Measurements from ENCODE around the gene MGLL.
A peak's percentile ranks its signal among the peaks of the same experiment; 100 is the strongest.

Gene MGLL

DNA sequence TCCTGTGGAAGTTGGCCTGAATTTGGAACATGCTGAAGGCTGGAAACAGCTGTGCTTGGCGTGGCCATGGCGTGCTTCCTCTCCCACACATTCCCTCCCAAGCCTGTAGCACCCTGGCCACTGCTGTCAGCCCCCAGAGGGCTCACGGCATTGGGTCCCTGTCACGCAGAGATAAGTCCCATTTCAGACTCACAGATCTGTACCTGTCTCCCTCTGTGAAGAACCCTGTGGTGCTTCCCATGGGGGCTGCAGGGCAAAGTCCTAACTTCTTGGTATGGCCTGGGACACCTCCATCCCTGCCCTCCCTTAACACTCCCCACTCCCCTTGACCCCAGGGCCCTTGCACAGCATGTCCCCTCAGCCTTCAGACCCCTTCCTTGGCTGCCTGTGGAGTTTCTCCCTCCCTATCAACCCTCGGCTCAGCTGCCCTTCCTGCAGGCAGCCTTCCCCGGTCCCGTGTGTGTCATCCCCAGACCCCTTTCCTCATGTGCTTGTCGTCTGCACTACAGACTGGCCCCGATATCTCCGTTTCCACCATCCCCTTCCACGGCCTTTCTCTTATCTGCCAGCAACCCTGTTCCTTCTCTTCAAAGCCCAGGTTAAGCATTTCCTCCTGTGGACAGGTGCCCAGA is 120.9 kb downstream of the MGLL start:
- no peak for DNase-seq

DNA sequence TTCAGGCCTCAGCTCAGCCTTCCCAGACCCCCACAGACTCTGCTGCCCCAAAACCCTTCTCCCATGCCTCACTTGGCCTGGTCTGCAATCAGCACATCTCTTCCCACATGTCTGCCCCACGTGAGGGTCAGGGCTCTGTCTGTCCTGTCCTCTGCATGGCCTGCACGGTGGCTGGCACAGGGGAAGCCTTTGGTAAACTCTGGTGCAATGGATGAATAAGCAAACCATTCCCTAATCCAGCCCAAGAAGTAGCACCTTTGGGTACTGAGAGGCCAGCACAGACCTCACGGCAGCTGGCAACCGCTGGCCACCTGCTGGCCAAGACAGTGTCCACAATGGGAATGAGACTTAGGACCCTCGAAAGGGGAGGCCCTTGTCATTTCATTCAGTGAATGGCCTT is 121.9 kb downstream of the MGLL start:
- peak; percentile 39 for DNase-seq

DNA sequence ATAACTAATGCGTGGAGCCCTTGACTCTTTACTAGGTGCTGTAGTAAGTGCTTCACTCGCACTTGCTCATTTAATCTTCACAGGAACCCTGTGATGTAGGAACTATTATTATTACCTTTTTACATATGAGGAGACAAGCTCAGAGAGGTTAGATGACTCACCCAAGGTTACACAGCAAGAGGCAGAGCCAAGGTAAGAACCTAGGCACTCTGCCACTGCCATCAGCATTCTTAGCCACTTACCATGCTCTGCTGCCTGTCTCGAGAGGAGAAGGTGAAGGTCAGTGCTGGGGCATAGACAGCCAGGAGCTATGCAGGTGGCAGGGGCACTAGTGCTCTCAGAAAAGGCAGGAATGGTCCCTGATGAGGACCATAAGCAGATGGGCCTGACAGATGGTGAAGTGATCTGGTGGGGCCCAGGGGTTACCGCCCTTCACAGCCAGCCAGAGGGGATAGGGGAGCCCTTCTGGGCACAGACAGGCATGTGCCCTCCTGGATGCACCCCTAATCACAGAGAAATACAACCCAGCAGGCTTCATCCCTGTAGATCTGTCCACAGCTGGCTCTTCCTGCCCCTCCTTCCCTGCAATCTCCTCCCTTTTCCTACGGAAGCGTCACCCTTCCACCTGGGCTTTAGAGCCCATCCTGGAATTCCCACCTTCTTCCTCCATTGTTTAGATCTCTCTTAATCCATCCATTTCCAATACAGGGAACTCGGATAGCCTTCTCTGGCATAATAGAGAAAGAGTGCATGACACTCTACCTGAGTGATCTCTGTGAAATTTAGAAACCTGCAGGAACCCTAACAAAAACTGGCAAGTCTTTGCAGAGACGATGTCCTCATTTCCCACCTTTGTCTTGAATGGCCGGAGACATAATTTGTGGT is 122.7 kb downstream of the MGLL start:
- DNase-seq, result peak; percentile 88

DNA sequence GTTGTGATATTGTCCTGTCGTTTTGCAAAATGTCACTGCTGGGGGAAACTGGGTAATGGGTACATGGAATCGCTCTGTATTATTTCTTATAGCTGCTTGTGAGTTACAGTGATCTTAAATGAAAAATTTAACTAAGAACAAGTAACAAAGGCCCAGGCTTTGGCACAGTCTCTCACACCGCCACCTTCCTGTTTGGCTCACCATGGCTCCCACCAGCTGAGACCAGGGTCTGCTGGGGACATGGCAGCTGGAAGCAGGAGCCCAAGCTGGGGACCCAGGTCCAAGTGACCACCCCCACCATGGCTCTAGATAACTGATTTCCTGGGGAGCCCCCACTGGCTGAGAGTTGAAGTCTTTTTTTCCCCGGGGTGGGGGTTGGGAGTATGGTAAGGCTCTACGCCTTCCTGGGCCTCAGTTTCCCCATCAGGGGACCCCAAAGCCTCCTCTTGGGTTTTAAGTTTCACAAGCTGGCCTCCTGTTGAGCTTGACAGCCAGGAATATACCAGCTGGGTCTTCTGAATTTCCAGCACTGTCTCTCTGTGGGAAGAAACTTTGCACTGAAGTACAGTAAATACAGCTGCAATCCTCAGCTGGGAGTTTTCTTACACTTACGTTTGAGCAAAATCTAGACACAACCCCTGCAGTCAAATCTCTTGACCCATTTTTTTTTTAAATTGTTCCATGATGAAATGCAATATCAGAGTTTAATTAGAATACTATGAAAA is 123.5 kb downstream of the MGLL start:
- no peak for DNase-seq

DNA sequence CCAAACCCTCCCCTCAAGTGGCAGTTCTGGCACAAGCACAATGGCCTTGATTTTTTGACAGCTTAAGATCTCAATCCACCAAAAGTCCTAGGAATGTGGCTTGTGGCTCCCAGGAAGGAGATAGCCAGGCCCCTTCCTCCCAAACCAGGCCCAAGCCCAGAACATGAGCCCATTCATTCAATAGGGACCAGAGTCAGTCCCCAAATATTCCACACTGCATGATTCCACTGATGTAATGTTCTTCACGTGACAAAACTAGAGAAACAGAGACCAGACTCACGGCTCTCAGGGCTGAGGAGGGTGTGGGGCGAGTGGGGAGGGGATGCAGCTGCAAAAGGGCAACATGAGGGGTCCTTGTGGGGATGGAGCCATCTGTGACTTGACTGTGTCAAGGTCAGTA is 124.0 kb downstream of the MGLL start:
- DNase-seq, result no peak

DNA sequence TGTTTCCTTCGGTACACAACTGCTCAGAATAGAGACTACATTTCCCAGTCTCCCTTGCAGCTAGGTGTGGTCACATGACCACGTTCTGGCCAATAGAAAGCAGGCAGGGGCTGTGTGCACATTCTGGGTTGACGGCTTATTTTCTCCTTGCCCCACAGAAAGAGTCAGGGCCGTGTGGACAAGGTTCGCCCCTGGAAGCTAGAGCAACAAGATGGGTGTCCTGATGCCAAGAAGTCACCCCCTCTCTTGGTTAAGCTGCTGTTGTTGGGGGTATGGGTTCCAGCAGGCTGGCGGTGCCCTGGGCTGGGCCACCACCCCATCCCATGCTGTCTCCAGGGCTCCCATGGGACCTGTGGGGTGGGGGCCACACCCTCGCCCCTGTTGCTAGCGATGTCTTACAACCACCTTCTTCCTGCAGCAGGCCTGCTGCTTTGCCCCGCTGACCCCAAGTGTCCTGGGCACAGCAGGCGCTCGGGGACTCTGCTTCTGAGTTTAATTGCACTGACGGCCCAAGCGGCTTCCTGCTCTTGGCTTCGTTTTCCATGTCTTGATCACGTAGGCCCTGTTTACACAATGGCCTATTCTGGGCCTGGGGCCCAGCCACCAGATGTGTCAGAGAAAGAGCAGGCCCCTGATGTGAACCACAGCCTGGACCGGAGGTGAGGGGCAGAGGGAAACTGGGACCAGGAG is 124.6 kb downstream of the MGLL start:
- DNase-seq, result peak; percentile 94

DNA sequence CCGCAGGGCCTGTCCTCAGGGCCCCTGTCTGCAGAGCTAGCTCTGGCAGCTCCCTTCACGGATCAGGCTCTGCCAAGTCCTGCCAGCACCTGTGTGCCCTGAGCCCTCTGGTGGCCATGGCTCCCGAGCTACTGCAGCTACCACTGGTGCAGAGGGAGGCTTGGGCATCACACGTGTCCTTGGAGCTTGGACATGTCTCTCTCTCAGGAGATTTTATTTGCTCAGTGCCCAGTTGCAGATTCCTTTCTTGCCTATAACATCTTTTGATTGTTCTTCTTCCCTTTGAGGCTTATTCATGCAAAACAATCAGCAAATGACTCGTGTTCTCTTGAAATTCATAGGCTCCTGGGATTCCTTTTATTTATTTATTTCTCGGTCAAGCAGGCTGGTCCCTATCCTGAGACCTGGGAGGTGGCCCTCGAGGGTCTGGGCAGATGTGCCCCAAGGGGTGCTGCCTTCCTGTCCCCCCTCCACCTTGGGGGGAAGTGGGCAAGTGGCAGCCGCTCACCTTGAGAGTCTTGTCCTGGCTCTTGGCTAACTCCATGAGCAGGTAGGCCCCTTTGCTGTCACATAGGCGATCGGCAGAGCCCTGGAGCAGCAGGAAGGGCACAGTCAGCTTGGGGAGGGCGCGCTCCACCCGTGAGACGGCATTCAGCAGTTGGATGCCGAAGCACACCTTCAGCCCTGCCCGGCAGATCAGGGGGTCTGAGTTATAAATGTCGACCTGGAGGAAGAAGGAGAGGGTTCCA is 127.7 kb downstream of the MGLL start:
- DNase-seq, result peak; percentile 69

DNA sequence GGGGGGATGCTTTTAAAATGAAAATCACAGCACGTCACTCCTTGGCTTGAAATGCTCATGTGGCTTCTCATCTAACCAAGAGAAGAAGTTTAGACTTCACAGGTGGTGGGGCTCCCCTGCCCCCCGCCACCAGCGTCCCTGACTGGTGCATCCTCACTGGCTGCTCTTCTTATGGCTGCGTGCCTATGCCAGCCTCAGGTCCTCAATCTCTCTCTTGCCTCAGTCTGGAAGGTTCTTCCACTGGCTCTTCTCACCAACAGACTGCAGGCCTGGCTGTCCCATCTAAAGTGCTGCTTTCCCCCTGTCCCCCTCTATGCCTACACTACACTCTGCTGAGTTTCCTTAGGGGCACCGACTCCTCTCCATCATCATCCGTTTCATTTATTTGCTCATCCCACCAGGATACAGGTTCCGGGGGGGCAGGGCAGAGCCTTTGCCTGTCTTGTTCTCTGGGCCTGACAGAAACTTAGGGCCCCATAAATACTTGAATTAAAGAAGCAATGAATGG is 128.9 kb downstream of the MGLL start:
- DNase-seq, result no peak

DNA sequence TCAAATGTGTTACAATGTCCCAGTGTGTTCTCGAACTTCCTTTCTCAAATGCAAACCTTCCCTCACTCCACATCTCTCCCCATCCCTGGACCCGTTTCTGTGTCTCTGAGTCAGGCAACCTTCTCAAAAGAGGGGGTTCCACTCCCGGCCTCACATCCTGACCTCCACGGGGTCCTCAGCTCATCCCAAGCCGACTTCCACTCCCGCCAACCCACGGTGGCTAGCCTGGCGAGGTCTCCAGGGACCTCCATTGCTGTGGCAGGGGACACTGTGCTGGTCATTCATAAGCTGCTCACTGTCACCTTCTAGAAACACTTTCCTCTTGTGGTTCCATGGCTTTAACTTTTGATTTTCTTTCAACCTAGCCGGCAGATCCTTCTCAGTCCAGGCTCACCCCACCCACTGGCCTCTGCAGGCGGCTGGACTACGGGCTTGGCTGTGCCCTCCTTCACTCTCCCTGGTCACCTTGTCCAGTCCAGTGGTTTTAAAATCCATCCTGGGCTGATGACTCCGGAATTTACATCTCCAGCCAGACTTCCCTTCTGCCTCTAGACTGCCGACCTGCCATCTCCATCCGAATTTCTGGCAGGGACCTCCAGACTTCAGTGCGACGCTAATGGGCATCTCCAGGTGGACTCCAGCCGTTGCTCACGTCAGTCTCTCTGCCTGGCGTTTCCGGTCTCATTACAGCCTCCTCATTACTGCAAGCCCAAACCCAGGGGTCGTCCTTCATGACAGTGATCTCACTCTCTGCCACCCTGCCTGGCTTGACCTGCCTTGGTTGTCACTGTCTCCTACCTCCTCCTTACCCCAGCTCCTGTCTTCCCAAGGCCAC is 129.6 kb downstream of the MGLL start:
- DNase-seq, result no peak

DNA sequence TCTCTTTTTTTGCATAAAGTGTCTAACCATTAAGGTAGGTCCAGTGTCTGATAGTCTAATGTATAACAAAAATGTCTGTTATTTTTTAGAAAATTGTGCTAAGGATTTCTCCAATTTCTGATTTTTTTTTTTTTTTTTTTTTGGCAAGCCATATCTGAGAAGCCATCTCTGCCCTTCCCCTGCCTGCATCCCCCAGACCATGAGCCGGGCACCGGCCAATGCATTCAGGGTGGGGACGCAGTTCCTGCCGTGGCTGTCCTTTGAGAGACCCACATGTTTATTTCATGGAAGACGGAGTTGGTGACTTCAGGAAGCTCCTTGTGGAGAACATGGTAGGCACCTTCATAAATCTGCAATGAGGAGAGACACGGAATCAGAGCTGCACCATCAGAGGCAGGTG is 130.3 kb downstream of the MGLL start:
- no peak for DNase-seq

DNA sequence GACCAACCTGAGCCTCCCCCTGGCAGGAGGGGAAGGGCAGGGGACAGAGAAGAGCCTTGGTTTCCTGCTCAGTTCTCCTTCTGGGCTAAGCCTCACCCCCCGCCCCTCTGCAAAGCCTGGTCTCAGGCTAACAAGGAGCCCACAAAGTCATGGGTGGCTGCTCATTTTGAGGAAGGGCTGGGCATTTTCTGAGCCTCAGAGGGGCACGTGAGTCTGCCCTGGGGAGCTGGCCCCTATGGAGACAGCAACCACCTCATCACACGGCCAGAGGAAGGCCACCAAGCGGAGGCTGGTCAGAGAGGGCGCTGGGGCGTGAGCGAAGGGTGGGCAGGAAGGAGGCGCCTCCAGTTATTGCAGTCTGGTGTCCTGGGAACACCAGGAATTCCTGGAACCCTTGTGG is 130.8 kb downstream of the MGLL start:
- no peak for DNase-seq

DNA sequence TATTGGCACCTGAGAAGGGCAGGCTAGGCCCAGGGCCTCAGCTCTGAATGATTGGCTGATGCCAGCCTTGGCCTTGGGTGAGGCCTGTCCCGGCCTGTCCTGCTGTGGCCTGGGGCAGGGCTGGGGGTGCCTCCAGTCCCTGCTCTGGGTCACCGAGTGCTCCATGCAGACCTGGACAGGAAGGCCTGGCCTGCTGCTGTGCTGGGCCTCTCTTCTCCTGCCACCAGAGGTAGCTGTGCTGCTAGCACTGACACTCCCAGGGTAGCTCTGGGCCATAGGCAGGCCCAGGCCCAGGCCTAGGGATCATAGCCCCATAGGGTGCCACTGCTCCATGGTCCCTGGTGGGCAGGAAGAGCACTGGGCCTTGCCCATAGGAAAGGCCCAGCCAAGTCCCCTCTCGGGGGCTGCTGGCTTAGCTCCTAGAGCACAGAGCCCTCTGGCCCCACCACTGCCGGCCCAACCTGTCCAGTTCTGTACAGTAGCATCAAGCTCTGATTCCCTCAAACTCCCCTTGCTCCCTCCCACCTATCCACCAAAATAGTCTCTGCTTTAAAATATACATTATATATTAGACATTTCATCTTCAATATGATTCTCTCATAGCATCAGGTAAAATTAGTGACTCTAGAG is 131.4 kb downstream of the MGLL start:
- peak; percentile 88 for DNase-seq

DNA sequence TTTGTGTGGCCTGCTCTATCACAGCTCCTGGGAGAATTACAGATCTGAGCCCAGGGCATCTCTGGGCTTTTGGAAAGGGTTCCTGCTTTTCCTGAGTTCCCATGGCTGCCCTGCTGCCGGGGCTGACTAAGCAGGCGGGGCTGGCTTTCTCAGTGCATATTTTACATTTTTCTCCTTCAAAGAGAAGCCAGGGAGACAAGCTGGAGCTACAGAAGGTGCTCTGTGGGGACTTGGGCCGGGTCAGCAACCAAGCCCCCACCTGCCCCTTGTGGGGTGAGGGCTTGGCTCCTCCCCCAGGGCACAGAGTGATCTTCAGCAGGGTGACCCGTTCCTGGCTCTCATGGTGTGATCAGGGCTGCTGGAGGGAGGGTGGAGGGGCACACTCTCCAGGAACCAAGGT is 132.2 kb downstream of the MGLL start:
- DNase-seq, result no peak

DNA sequence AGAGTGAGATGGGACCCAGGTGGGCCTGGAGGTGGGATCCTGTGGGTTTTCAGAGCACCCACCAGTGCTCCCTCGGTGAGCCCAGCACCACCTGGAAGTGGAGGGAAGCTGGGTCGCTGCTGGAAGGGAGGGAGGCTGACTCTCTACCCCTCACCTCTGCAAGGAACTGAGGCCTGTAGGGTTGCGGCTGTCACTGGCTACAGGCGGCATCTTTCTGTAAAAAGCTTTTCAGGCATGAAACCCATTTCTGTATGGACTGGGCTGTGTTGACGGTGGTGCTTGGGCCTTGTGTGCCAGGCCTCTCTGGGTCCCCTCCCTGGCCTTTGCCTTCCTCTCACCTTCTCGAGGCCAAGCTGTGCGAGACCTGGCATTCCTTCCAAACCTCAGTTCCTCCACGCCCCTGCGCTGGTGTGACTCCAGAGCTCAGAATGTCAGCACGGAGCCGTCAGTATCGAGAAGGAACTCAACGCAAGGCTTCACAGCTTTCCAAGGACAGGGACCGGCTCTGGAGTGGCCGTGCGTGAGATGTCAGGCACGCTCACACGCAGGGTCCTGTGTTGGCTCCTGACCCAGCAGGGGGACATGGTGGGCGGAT is 133.0 kb downstream of the MGLL start:
- DNase-seq, result no peak

DNA sequence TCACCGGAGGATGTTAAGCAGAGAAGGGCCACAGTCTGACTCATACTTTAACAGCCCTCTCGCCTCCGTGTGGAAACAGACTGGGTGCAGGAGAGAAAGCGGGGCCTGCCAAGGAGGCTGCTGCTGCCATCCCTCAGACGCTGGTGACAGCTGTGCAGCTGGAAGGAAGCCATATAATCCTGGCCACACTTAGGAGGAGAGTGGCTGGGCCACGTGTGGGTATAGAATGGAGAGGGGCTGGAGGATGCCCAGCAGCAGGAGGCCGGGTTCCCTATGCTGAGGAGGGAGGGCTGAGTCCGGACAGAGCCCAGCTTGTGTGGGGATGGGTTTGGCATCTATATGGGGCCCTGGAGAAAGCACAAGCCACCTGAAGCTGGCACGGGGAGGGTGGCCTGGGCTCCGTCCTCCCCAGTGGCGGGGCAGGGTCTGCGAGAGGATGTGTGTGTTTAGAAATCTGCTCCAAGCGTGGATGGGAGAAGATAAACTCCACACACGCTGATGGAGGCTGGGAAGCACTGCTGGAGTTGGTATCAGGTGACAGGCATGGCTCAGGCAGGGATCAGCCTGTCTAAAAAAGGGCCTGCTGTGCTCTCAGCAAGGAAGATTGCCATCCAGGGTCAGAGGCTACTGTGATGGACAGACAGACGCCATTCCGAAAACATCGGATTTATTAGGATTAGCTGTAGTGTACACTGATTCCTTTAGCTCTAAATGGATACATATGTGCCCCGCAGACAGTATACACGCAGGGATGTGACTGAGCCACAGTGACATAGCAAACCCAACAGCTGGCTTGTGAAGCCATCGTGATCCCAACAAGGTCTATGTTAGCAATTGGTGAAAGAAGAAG is 133.7 kb downstream of the MGLL start:
- peak; percentile 91 for DNase-seq

DNA sequence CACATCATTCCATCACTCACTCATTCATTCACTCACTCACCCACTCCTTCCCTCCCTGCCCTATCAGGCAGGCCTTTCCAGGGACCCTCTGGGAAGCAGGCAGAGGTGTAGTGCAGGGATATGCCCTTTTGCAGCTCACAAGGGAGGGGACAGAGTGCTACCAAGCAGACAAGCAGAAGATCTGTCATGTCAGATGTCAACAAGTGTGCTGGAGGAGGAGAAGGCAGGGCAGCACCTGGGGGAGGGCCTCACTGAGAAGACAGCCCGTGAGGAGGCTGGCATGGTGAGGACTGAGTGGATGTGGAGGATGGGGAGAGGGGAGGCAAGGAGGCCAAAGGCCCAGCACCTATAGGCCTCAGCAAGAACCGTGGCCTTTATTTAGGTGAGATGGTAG is 134.3 kb downstream of the MGLL start:
- no peak for DNase-seq

DNA sequence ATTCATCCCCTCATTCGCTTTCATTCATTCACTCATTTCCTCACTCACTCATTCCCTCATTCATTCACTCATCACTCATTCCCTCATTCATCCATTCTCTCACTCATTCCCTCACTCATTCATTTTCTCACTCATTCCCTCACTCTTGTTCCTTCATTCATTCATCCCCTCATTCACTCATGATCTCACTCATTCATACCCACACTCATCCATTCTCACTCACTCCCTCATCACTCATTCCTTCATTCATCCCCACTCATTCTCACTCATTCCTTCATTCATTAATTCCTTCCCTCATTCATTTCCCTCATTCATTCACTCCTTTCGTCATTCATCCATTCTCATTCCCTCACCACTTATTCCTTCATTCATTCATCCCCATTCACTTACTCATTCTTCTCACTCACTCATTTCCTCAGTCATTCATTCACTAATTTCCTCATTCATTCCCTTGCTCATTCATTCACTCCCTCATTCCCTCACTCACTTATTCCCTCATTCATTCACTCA is 135.0 kb downstream of the MGLL start:
- no peak for DNase-seq

DNA sequence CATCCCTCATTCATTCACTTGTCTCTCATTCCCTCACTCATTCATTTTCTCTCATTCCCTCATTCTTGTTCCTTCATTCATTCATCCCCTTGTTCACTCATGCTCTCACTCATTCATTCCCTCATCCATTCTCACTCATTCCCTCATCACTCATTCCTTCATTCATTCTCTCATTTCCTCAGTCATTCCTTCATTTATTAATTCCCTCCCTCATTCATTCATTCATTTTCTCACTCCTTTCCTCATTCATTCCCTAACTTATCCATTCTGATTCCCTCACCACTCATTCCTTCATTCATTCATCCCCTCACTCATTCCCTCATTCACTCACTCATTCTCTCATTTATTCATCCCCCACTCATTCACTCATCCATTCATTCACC is 135.8 kb downstream of the MGLL start:
- no peak for DNase-seq
